Endothelial cell of umbilical vein (primary cell): Measurements from ENCODE around the gene CHN2. TPM values are rescaled to one million over a fixed set of nuclear protein-coding genes. Genes with fewer than 3 reads are reported as not detected.

ENCODE experiments used
- BruUV-seq: library from RNA; stranded (reverse); fragments of 400-500 nt; replicated peaks from 2 replicates; lab custom pipeline; 2021; lab: Mats Ljungman, UMichigan
- CTCF ChIA-PET: fragments of 300-600, 350-600 bp; sonication (Branson Sonifier 250); formaldehyde crosslinking; loops from one replicate; lab custom pipeline; 2021; ENCODE audit warnings: antibody characterized with exemption, inconsistent platforms; lab: Charles Lee
- POLR2A ChIA-PET: fragments of 300-600, 350-600 bp; sonication (Branson Sonifier 250); formaldehyde crosslinking; loops from one replicate; lab custom pipeline; 2021; ENCODE audit warnings: antibody characterized with exemption, inconsistent platforms; lab: Charles Lee
- DNase-seq: peaks from one replicate; pipeline ENCODE4 v3.0.0-alpha.2; 2011; ENCODE audit warnings: low read depth, low spot score
- FAIRE-seq: peaks from 2 replicates; lab custom pipeline; 2011; peaks lifted over from hg19 to GRCh38; lab: Jason Lieb, UNC
- H2AFZ ChIP-seq: 2 replicates; pipeline ENCODE4 v1.6.0; 2012; ENCODE audit warnings: low read depth, low read length, control low read depth, inconsistent platforms
- H3K27ac ChIP-seq: 2 replicates; pipeline ENCODE4 v1.5.1; 2011; ENCODE audit warnings: low read depth, mild to moderate bottlenecking, control low read depth, low read length, moderate library complexity; ENCODE audit not compliant: insufficient read depth
- H3K27me3 ChIP-seq, 2 experiments: 2 replicates each; pipeline versions ENCODE4 v1.6.0 to v1.6.1; 2011; ENCODE audit warnings: low read length in 2 of 2, mixed read lengths in 1 of 2; ENCODE audit not compliant: control insufficient read depth in 2 of 2, insufficient read depth in 2 of 2
- H3K36me3 ChIP-seq, 2 experiments: 2 replicates in 1 of 2; 3 replicates in 1 of 2; pipeline ENCODE4 v1.5.1; 2011; ENCODE audit warnings: low read length in 2 of 2, mild to moderate bottlenecking in 1 of 2, moderate library complexity in 1 of 2; ENCODE audit not compliant: control insufficient read depth in 2 of 2, insufficient read depth in 2 of 2; ENCODE audit errors: extremely low read depth in 1 of 2
- H3K4me1 ChIP-seq: 3 replicates; pipeline ENCODE4 v1.5.1; 2011; ENCODE audit warnings: mild to moderate bottlenecking, low read length; ENCODE audit not compliant: control insufficient read depth, insufficient read depth; ENCODE audit errors: extremely low read depth
- H3K4me2 ChIP-seq: 2 replicates; pipeline ENCODE4 v1.6.1; 2011; ENCODE audit warnings: low read length, control low read depth, mixed read lengths; ENCODE audit not compliant: insufficient read depth
- H3K4me3 ChIP-seq, 3 experiments: fragments of 200-600 bp in 1 of 3; sonication (generic), shearing (Covaris generic) in 1 of 3; replicated peaks in 1 of 3; 2 replicates each; pipeline ENCODE4 v1.5.1; 2011 to 2016; ENCODE audit warnings: control low read depth in 3 of 3, low read length in 3 of 3, mild to moderate bottlenecking in 2 of 3, inconsistent platforms in 1 of 3, low read depth in 1 of 3, moderate library complexity in 1 of 3; ENCODE audit not compliant: insufficient read depth in 1 of 3
- H3K79me2 ChIP-seq: 2 replicates; pipeline ENCODE4 v1.6.0; 2012; ENCODE audit warnings: low read length, inconsistent platforms; ENCODE audit not compliant: control insufficient read depth, insufficient read depth
- H3K9ac ChIP-seq: replicated peaks from 2 replicates; pipeline ENCODE3; 2011; ENCODE audit warnings: low read length, control low read depth; ENCODE audit not compliant: insufficient read depth; ENCODE audit errors: extremely low read depth
- H3K9me1 ChIP-seq: replicated peaks from 3 replicates; pipeline ENCODE4 v1.6.0; 2011; ENCODE audit warnings: mild to moderate bottlenecking, low read length; ENCODE audit not compliant: control insufficient read depth, insufficient read depth; ENCODE audit errors: extremely low read depth
- H3K9me3 ChIP-seq: replicated peaks from 2 replicates; pipeline ENCODE4 v1.5.1; 2012; ENCODE audit warnings: low read length, inconsistent platforms; ENCODE audit not compliant: control insufficient read depth, insufficient read depth
- H4K20me1 ChIP-seq: replicated peaks from 2 replicates; pipeline ENCODE3; 2011; ENCODE audit warnings: mild to moderate bottlenecking, low read length; ENCODE audit not compliant: control insufficient read depth, insufficient read depth; ENCODE audit errors: extremely low read depth
- EZH2 ChIP-seq: IDR thresholded peaks from 2 replicates; pipeline ENCODE4 v1.6.1; 2012; ENCODE audit warnings: borderline replicate concordance, low read depth, mild to moderate bottlenecking, moderate library complexity, low read length, inconsistent platforms; ENCODE audit not compliant: severe bottlenecking
- FOS ChIP-seq: IDR thresholded peaks from 2 replicates; pipeline ENCODE4 v1.6.1; 2011; ENCODE audit warnings: mild to moderate bottlenecking, low read length, moderate library complexity, borderline replicate concordance; ENCODE audit not compliant: insufficient read depth
- GATA2 ChIP-seq: IDR thresholded peaks from 2 replicates; pipeline ENCODE4 v1.7.0; 2011; ENCODE audit warnings: low read depth, mild to moderate bottlenecking, moderate library complexity, mixed read lengths, low read length; ENCODE audit not compliant: insufficient read length, insufficient read depth
- JUN ChIP-seq: IDR thresholded peaks from 2 replicates; pipeline ENCODE4 v1.6.1; 2011; ENCODE audit warnings: borderline replicate concordance, low read depth; ENCODE audit not compliant: insufficient read length, insufficient read depth
- MYC ChIP-seq: IDR thresholded peaks from one replicate; pipeline ENCODE4 v1.6.1; 2011; ENCODE audit warnings: mild to moderate bottlenecking, low read depth, low read length
- POLR2A ChIP-seq: IDR thresholded peaks from 2 replicates; pipeline ENCODE4 v1.6.1; 2012; ENCODE audit warnings: low read depth, mild to moderate bottlenecking, control low read depth, low read length
- POLR2AphosphoS5 ChIP-seq: IDR thresholded peaks from 2 replicates; pipeline ENCODE4 v1.6.1; 2012; ENCODE audit warnings: low read depth, mild to moderate bottlenecking, control low read depth, low read length, moderate library complexity; ENCODE audit not compliant: insufficient read depth
- dilution Hi-C: fragments of 300-500 bp; cut with MboI; formaldehyde crosslinking; loops from one replicate; pipeline ENCODE4 v1.15.0; 2019; ENCODE audit warnings: low sequenced_read_pairs; ENCODE audit not compliant: extremely low pct_ligation_motif_present
- intact Hi-C: fragments of 100-400 bp; cut with micrococcal nuclease; formaldehyde crosslinking; loops from one replicate; pipeline ENCODE4 v1.10.0; 2022
- polyA plus RNA-seq, 4 experiments: library from polyadenylated mRNA; depleted of rRNA in 3 of 4; stranded (reverse) in 3 of 4; unstranded in 1 of 4; fragments of >200 nt; gene quantifications; 2 replicates each; pipeline versions ENCODE4 v1.2.1 to v1.2.3, GENCODE V29; 2011 to 2012; ENCODE audit warnings: missing spikeins in 1 of 4
- total RNA-seq: library from RNA; stranded (reverse); gene quantifications from 2 replicates; pipeline ENCODE4 v1.2.3, GENCODE V29; 2021
- TF ChIP-seq, protein P1 (sequence below), 2 donors: IDR thresholded peaks; 1 replicate in 1 of 2; 2 replicates in 1 of 2; pipeline ENCODE4 v1.5.1; 2011; ENCODE audit warnings: low read length in 2 of 2, mild to moderate bottlenecking in 2 of 2, moderate library complexity in 2 of 2, control low read depth in 1 of 2, inconsistent platforms in 1 of 2, low read depth in 1 of 2; ENCODE audit not compliant: insufficient read depth in 1 of 2; ENCODE audit errors: extremely low read depth in 1 of 2
- TF ChIP-seq, protein P2 (sequence below): IDR thresholded peaks from 2 replicates; pipeline ENCODE4 v1.6.1; 2011; ENCODE audit not compliant: insufficient read depth, insufficient read length

CHN2 gene
- total and polyA plus RNA-seq, 2 donors (not counting 3 experiments of a cell fraction or from before 2014, with no cell fraction given): 1.4 to 5.0 TPM

DNA sequence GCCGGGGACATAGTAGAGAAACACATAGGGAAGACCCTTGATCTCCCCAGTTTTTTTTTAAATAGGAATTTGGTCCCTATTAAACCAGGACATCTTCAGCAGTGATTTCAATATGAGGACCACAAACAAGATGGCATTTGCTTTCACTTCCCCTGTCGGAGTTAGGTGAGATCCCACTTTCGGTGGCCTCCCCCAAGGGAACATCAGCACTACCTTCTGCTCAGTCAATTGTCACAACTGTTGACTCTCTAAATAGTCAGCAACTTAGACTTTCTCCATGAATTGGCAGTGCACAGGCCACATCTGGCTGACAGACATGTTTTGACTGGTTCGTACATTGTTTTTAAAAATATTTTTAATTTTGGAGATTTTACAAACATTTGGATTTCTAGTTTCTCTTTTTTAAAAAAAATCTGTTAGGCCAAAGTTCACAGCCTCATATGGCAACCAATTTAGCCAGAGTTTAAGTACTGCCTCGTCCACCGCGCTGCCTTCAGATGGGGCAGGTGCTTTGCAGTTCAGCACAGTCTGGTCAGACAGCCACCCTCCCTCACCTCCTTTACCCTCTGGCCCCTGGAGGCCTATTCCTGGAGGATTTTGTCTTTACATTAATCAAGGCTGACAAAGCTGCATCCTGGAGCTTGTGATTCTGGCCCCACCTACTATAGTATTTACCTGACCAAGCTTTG, 229.9 kb downstream of the CHN2 start:
- H3K4me1 ChIP-seq: no peaks in the 10 kb centered on the region
- no peak overlapping the region for H3K4me3 ChIP-seq
- TF ChIP-seq, protein P1, sequence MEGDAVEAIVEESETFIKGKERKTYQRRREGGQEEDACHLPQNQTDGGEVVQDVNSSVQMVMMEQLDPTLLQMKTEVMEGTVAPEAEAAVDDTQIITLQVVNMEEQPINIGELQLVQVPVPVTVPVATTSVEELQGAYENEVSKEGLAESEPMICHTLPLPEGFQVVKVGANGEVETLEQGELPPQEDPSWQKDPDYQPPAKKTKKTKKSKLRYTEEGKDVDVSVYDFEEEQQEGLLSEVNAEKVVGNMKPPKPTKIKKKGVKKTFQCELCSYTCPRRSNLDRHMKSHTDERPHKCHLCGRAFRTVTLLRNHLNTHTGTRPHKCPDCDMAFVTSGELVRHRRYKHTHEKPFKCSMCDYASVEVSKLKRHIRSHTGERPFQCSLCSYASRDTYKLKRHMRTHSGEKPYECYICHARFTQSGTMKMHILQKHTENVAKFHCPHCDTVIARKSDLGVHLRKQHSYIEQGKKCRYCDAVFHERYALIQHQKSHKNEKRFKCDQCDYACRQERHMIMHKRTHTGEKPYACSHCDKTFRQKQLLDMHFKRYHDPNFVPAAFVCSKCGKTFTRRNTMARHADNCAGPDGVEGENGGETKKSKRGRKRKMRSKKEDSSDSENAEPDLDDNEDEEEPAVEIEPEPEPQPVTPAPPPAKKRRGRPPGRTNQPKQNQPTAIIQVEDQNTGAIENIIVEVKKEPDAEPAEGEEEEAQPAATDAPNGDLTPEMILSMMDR (IDR thresholded peaks at IDR 0.05; ENCODE audit: extremely low read depth in 1 of 2, insufficient read depth in 1 of 2, low read depth in 1 of 2, low read length in 2 of 2): no peak
- no peak for TF ChIP-seq FOS
- TF ChIP-seq MYC: no peak
- TF ChIP-seq, protein P2, sequence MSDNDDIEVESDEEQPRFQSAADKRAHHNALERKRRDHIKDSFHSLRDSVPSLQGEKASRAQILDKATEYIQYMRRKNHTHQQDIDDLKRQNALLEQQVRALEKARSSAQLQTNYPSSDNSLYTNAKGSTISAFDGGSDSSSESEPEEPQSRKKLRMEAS: no peak
- TF ChIP-seq POLR2A: no peak
- TF ChIP-seq EZH2: no peak
- no peak for TF ChIP-seq POLR2AphosphoS5
- TF ChIP-seq JUN: no peak
- no peak for TF ChIP-seq GATA2
- H3K9me3 ChIP-seq: no peaks in the 10 kb centered on the region
- H2AFZ ChIP-seq: no peak overlapping the region
- H3K27ac ChIP-seq: no peak overlapping the region
- H3K36me3 ChIP-seq: no peaks in the 10 kb centered on the region
- no peak for FAIRE-seq
- no peak overlapping the region for H3K9ac ChIP-seq
- H3K79me2 ChIP-seq: no peaks in the 10 kb centered on the region
- BruUV-seq: no TSS peak
- no peaks in the 10 kb centered on the region for H4K20me1 ChIP-seq
- dilution Hi-C loops: no loop called here
- H3K9me1 ChIP-seq: no peaks in the 10 kb centered on the region
- no peaks in the 10 kb centered on the region for H3K27me3 ChIP-seq
- intact Hi-C loops: no loop called here
- DNase-seq: no peak
- POLR2A ChIA-PET: no interaction called here
- no peak overlapping the region for H3K4me2 ChIP-seq
- CTCF ChIA-PET: no interaction called here
